Inflammatory macrophage treated with lipopolysaccharide for 1 hour (primary cell): ENCODE measurements around the gene FAM110A.
A peak's percentile ranks its signal among the peaks of the same experiment; 100 is the strongest.
"Not testable (repeated sequence)": the region's sequence is repeated elsewhere in the genome, so short reads cannot be mapped to it uniquely, and the experiment has no call there.

Source experiments
- DNase-seq, 2 donors: peaks; one replicate each; pipeline ENCODE4 v3.0.0-alpha.2; 2020 to 2022

The FAM110A gene

DNA sequence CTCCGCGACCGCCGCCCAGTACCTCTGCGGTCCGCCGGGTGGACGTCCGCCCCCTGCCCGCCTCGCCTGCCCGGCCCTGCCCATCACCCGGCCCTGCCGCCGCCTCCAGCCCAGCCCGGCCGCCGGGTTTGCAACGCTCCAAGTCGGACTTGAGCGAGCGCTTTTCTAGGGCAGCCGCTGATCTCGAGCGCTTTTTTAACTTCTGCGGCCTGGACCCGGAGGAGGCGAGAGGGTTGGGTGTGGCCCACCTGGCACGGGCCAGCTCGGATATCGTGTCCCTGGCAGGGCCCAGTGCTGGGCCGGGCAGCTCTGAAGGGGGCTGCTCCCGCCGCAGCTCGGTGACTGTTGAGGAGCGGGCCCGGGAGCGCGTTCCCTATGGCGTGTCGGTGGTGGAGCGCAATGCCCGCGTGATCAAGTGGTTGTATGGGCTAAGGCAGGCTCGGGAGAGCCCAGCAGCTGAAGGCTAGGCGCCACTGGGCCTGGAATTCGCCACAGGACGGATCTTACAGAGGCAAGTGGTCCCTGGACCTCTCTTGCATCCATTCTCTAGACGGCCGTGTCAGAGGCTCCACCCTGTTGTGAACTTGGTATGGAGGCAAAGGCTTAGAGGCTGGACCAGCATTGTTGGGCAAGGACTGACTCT lies 11.8 kb downstream of the FAM110A start:
- DNase-seq: no peak

DNA sequence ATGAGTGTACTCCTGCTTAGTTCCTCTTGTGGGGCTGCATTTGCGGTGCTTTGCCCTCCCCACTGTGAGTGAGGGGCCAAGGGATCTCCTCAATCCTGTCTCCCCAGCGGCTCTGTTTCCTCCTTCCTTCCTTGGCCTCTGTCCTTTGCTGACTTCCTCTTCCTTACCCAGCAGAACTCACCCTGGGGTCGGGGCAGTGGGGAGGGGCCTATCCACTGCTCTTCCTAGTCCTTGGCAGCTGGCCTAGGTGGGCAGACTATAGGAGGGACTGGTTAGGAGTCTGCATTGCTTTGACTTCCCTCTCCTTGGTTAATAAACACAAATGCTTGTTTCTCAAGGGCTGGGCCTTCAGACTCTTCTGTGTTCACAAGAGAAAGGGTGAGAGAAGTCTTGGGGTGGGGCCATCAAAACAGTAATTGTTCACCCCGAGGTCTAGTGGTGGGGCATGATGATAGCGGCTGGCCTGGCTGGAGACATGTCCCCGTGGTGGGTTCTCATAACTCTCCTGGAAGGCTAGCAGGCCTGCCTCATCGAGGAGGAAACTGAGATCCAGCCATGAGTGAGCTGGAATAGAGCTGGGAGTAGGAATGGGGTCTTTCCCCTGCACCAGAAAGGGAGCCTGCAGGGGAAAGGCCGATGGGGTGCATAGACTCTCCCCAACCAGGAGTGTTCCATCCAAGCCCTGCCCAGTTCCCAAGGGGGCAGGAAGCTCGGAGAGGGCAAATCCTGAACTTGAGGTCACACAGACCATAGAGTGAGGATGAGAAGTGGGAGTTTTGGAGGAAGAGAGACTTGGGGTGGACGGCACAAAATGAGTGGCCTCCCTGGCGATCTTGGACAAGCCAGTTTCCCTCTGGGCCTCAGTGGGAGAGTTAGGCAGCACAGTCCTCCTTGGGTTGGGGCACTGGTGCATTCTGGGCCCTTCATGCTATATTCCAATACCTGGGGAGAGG lies 12.7 kb downstream of the FAM110A start:
- DNase-seq: peak in 1 of 2 donors; percentile 33

DNA sequence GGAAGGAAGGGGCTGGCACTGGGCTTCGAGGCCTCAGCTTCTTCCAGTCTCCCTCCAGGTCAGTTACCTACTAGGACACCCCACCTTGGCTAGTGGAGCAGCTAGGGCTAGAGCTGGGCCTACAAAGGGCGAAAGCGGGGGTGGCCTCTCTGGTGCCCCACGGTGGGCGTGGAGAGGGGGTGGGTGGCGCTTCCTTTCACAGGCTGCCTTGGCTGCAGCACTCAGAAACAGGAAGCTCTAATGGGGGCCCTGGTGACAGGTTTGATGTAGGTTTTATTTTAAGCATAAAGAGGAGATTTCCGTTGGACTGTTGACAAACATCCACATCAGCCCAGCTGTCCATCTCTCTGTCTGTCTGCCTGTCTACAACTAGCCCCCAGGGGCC lies 13.4 kb downstream of the FAM110A start:
- DNase-seq: peak; percentile 42 to 53

DNA sequence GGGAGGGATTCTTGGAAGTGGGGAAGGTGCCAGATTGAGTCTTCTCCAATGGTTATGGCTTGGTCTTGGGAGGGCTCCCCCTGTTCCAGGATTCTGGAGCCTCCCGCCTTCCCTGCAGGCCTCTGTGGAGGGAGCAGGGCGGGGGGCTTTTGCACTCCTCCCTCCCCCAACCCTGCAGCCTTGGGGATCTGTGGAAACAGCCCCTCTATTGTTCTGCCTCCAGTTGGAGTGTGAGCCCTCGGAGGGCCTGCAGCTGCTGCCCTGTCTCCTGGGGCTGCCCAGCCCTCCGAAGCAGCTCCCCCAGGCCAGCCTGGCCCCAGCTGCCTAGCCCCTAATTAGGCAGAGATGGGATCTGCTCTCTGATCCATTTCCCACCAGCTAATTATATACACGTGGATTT lies 14.7 kb downstream of the FAM110A start:
- no peak for DNase-seq

DNA sequence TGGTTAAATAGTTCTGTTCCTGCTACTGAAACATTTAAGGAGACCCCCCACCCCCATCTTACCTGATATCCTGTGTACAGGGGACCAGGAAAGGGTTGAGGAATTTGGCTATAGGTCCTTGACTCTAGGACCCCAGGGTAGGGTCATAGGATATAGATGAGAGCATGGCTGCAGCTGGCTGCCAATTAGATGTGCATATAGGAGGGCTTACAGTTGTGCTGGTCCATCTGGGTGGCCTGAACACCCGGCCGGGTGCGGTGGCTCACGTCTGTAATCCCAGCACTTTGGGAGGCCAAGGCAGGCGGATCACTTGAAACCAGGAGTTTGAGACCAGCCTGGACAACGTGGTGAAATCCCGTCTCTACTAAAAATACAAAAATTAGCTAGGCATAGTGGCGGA lies 15.2 kb downstream of the FAM110A start:
- DNase-seq: not testable (repeated sequence)

DNA sequence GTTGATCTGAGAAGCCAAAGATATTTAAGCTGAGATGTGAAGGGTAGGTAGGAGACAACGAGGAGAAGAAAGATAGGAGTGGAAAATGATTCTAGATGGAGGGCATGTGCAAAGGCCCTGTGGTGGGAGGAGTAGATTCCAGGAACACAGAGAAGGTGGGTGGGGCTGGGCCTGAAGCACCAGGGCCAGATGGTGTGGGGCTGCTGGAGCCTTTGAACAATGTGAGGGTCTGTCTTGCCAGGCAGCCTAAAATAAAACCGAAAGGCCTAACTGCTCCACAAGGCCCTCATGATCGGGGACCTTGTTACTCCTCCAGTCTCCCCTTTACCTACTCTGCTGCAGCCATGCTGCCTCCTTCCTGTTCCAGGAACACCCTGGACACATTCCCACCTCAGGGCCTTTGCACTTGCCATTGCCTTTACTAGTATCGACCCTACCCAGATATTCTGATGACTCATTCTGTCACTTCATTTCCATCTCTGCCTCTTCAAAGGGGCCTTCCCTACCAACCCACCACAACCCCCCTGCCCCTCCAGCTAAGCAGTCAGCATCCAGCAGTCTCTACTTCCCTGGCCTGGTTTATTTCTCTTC lies 20.0 kb downstream of the FAM110A start:
- DNase-seq: no peak

DNA sequence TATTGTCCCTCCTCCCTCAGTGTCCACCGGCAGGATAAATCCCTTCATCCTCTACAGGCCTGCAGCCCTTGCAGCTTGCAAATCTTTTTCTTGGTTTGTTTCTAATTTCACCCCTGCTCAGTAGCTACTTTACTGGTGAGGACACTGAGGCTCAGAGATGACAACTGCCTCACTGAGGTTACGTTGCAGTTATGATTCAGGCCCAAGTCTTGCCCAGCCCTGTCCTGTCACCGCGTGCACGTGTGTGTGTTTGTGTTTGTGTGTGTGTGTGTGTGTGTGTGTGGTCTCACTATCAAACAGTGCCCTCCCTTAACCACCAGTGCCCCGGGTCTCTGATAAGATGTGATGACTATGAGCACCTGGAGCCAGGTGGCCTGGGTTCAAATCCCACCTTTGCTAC lies 21.1 kb downstream of the FAM110A start:
- DNase-seq: no peak

DNA sequence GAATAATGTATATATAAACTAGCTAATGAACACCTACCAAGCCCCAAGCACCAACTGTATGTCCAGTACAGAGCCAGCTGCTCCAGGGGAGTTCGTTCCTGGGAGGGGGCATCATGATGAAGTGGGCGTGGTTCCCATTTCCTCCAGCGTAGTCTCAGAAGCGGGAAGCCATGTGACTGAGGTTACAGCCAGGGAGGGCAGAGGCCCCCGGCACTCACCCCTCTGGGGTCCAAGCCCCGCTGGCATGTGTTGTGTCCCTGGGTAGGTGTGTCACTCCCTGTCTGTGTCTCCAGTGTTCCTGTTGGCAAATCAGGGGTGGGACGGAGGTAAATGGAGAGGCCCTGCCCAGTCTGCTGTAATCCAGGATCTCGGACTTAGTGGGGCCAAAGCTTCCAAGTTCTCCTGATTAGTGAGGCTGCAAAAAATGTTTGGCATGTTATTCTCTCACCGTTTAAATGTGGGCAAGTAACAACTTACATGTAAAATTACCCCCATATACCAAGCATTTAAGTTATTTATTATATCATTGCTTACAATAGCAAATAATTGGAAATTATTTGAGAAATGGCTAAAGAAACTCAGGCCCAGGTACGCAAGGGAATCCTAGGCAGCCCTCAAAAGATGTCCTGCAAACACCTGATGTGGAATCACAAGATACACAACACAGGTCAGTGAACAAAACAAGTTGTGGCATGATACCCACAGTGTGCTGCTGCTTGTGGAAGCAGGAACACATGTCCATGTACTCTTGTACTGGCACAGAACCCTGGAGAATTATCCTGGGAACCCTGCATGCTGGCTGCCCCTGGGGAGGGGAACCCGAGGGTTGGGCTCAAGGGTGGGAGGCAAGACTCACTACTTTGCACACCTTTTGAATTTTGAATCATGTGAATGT lies 22.2 kb downstream of the FAM110A start:
- DNase-seq: no peak

DNA sequence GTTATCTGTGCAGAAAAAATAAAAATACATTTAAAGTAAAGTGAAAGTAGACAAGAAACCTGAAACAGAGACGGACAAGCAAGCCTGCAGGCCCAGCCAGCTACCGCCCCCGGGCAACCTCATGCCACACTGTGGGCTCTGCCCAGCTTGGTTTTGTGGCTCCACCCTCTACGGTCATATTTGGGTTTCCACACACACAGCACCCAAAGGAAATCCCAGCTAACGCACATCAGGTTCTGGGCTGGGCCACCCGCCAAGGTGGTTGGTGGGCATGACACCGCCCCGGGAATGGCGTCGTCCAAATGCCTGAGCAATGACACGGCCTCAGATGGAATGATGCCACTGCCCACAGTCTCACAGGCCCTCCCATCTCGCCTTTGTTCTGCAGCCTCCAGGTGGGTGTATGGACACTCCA lies 22.9 kb downstream of the FAM110A start:
- DNase-seq: peak; percentile 50 to 59

DNA sequence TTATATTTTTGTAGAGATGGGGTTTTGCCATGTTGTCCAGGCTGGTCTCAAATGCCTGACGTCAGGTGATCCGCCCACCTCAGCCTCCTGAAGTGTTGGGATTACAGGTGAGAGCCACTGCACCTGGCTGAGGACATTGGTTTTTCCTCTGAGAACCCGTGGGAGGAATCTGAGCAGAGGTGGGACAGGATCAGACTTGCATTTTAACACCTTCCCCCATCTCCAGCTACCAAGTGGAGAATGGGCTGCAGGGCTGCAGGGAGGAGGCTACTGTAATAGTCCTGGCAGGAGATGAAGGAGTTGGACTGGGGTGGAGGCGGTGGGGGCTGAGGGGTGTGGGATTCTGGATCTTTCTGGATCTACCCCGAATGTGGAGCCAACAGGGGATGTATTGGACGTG lies 24.5 kb downstream of the FAM110A start:
- no peak for DNase-seq

DNA sequence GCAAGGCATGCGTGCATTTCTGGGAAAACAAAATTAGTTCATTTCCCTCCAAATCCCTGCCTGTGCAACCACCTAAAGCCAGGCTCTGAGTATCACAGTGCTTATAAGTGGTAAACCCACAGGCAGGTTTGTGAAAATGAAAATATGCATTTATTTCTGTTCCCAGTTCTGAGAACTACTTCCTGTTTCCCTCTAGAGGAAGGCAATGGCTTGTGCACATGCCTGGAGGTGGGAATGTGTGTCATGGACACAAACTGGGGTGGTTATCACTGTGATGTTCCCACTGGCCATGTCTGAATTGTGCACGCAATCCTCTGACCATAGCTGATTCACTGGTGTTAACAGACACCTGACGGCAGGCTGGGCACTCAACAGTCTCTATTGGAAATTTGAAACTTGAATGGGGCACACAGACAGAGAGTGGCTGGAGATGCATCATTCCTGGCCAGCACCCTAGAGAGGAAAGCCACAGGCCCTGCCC lies 26.3 kb downstream of the FAM110A start:
- DNase-seq: peak; percentile 36 to 60

DNA sequence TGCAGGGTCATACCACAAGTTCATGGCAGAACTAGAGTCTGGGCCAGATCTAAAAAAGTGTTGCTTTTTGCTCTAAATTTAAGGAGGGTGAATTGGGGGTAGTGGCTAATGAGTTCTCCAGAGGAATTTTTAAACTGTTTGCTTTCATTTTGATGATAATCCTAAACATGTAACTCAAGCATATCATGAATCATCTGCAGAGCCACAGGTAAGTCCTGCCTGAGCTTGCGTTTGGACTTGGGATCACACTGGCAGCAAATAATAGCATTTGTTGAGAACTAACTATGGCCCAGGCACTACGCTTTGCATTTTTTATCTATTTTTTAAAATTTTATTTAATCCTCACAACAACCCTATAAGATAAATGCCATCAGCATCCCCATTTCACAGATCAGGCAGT lies 27.4 kb downstream of the FAM110A start:
- no peak for DNase-seq

DNA sequence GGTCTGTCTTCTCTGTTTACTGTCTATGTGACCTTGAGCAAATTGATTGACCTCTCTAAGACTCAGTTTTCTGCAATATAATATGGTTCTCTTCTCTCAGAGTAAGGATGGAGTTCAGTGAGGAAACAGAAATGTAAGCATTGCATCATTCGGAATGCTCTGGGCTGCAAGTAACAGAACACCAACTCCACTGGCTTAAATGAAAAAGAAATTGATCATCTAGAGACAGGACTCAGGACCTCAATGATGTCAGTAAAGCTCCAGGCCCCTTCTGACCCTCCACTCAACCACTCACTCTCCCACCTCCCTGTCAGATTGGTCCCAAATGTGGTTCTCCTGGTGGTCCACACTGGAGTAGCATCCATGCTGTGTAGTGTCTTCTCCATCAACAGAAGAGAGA lies 31.9 kb downstream of the FAM110A start:
- no peak for DNase-seq

DNA sequence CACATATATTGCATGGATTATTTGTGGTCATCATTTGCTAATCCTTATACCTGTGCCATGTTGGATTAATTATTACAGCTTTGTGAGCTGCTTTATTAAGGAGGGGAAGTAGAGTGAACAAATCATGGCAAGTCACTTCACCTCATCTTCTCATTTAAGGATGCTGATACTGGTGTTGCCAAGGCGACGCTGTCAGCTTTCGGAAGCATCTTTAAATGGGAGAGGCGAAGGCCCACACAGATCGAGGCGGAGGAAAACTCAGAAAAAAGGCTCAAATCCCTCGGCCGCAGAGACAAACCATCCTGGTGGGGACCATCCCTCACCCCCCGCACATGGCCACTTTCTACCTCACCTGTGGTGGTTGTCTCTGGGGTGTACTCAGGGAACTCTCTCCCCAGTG lies 34.8 kb downstream of the FAM110A start:
- DNase-seq: no peak

DNA sequence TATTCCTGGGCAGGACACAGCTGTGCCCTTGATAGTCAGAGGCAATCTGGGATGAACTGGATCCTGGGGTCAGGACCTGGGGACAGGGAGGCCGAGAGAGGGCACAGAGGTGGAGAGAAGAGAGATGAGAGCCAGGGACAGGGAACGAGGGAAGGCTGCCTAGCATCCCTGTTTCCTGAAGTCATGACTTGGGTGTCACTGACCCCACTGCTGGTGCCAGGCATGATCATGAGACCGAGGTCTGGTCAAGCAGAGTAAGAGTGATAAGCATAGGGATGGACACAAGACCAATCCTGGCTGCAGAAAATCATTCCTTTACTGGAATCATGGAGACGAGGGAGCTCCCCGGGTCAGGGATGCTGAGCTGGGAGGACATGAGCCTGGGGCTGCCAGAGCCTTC lies 36.1 kb downstream of the FAM110A start:
- DNase-seq: no peak

DNA sequence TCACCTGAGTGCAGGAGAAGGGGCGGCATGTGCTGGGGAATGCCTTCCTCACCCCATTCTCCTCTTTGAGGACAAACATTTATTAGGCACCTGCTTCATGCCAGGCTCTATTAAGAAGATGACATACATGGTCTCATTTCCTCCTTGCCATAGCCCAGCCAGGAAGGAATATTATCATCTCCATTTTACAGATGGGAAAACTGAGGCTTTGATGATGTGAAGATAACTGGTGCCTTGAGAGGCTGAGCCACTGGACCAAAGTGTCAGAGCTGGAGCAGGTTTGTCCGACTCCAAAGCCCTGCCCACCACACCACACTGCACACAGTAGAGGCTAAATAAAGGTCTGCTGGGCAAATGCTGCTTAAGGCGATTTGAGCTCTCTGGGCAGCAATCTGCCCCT lies 37.2 kb downstream of the FAM110A start:
- DNase-seq: no peak

DNA sequence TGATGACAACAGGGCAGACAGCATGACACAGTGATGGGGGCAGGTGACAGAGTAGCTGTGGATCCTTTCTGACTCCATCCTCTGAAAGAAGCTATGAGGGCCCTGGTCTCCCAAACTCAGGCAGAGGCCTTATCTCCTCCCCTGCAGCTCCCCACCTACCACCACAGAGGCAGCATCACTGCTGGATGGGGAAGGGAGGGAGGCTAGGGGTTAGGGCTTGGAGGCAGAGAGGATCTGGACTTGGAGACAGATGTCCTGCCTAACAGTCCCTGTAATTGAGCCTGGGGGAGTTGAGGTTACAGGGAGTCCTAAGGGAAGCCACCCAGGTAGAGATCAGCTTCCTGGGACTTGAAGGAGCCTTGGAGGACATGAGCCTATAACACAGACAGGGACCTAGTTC lies 37.9 kb downstream of the FAM110A start:
- no peak for DNase-seq

DNA sequence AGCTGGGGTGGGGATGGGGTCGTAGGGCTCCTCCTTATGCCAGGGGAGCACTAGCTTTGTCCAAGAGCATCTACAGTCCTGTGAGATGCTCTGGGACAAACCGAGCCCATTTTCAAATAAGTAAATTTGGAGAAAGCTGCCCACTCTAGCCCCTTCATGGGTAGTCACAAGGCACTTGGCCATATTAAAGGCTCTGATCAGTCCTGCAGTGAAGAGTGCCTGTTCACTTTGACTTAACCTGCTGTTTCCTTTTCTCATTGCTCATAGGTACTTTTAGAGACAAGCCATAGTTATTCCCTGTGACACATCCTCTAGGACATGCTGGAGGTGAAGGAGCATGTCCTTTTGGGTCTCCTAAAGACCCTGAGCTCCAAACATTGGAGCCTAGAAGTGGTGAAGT lies 38.4 kb downstream of the FAM110A start:
- DNase-seq: no peak

DNA sequence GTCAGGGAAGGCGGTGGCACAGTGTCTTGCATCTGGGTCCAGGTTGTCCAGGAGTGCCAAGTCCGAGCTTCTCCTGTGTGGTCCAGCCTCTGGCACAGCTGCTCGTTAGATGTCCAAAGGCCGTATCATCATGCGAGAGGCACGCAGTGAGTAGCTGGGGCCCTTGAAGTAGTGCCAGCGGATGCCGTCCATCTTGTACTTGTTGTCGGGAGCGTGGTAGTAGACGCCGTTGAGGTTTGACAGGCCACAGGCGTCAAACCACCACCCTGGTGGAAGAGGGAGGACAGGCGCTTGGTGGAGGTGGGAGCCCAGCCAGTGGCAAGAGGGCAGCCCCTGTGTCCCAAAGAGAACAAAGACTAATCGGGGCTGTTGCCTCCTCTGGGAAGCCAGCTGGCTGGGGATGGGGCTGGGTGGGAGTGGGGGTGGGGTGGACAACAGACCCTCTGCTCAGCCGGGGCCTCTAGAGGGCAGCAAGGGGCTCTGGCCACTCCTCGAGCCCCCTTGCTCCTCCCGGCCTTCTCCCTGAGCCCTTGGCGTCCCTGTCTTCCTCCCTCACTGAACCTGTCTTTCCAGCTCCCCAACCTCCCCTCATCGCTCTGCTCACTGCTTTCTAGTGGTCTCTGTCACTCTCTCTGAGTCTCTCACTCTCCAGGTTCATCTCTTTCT lies 39.5 kb downstream of the FAM110A start:
- no peak for DNase-seq

DNA sequence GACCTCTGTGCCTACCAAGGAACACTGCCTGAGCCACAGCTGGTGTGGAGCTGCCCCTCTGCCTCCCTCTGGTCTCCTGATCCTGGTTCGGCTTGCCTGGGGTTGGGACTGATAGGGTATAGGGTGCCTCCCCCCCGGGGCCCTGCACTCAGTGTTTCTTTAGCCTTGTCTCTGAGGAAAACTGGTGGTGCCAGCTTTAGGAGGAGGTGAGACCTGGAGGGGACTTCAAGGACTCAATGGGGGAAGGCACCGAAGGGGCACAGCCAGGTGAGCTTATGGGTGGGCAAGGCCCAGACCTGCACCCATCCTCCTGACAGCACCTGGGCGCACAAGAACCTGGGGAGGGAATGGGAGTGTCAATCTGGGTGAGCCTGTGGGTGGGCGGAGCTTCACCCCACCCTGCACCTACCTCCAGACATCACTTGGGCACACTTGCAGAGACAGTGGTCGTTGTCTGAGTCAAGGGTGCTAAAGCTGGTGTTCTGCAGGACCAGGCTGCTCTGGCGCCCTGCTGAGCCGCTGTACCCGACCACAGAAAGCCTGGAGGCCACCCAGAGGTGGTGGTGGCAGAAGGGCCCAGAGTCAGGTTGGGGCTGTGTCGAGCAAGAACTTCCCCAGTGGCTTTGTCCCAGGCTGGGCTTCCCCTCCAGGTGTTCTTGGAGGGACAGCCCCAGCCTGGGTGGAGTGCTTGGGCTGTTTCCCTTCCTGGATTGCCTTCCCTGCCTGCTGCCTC lies 40.5 kb downstream of the FAM110A start:
- no peak for DNase-seq

DNA sequence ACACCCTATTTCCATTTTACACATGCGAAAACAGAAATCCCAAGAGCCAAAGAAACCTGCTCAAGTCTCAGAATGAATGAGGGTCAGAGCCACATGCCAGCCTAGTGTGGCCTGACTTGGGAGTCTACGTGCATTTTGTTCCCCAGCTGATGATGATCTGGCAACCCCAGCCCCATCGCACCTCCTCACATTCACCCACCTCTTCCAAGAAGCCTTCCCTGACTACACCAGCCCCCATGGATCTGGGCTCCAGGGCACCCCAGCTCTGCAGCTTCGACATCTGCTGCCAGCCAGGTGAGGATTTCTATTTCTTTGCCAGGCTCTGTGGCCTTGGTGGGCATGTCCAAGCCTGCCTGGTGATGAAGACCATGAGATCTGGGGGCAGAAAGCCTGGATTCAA lies 41.6 kb downstream of the FAM110A start:
- DNase-seq: no peak

DNA sequence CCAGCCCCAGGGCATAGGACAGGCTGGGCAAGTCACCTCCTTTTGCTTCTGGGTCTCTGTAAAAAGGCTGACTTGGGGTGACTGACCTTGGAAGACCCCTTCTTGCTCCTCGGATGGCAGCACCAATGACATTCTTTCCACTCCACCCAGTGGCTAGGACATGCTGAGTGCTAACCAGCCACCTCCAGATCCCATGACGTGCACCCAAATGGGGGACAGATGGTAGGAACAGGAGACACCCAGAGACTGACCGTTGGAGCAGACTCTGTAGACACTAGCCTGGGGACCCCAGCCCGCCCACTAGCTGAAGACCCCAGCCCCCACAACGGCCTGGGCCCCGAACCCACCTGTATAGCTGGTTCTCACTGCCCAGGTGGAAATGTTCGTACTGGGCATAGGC lies 44.3 kb downstream of the FAM110A start:
- no peak for DNase-seq
